ENCODE data around the gene PBX3. TPM values are rescaled to one million over a fixed set of nuclear protein-coding genes. Genes with fewer than 3 reads are reported as not detected.

Gene PBX3
- total RNA-seq, 4 donors from 2014 or later: 5.1 to 360 (median 44.1) TPM

DNA sequence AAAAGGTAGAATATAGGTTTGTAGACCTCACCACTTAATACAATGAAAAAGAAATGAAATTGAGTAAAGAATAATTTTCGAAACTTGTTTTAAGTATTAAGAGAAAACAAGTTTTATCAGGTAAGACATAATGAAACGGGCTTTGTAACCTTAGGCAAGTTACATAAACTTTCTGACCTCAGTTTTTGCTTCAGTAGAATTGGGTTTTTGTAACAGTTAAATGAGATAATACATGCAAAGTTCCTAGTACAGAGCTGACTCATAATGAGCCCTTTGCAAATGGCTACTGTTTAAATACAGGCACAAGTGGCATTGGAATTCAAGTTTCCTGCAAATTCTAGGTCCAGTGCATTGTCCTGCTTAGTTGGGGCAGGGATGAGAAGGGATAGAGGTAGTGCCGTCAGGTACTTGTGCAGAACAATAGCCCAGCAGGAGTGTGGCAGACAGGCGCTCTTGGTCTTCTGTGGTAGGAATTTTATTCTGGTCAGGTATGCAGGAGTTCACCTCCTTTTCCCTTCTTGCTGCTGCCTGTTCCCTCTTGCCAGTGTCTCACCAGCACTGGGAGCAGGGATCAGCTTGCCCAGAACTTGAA lies 203.8 kb downstream of the PBX3 start:
- no peak for DNase-seq
- TF ChIP-seq, protein P1, sequence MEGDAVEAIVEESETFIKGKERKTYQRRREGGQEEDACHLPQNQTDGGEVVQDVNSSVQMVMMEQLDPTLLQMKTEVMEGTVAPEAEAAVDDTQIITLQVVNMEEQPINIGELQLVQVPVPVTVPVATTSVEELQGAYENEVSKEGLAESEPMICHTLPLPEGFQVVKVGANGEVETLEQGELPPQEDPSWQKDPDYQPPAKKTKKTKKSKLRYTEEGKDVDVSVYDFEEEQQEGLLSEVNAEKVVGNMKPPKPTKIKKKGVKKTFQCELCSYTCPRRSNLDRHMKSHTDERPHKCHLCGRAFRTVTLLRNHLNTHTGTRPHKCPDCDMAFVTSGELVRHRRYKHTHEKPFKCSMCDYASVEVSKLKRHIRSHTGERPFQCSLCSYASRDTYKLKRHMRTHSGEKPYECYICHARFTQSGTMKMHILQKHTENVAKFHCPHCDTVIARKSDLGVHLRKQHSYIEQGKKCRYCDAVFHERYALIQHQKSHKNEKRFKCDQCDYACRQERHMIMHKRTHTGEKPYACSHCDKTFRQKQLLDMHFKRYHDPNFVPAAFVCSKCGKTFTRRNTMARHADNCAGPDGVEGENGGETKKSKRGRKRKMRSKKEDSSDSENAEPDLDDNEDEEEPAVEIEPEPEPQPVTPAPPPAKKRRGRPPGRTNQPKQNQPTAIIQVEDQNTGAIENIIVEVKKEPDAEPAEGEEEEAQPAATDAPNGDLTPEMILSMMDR (IDR thresholded peaks at IDR 0.05): no peak
- no peak for TF ChIP-seq POLR2A (IDR thresholded peaks at IDR 0.05)
- H3K4me3 ChIP-seq: no peak overlapping the region
- intact Hi-C loops (cut with DNase I; ENCODE audit: low total_unique reads): no loop called here
- H3K27ac ChIP-seq: no peak overlapping the region
- peaks cover 0 to 1% of the 10 kb centered on the region in 2 donors for H3K9me3 ChIP-seq
- no peaks in the 10 kb centered on the region for H3K4me1 ChIP-seq
- no peaks in the 10 kb centered on the region for H3K27me3 ChIP-seq
- no peaks in the 10 kb centered on the region for H3K36me3 ChIP-seq

DNA sequence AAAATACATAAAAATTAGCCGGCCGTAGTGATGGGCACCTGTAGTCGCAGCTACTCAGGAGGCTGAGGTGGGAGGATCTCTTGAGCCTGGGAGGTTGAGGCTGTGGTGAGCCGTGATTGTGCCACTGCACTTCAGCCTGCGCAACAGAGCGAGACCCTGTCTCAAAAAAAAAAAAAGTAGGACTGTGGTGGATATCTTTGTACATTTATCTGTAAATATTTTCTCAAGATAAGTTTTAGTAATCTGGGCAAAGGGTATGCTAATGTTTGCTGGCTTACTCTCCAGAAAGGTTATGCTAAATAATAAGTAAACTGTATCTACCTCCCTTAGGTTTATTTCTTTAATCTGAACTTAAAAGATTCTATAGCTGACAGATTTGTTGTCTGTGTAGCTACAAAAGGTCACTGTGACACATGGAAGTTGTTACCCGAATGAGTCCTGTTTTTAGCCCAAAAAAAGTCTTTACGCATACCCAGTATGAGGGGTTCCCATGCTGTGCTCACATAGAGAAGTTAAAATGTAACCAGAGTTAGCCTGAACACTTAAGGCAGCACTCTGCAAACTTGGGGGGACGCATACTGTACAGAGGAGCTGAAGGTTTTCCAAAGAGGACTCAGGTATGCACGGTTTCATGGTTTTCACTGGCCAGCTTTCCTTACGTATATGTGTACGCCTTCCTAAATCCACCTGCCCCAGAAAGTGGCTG lies 206.3 kb downstream of the PBX3 start:
- DNase-seq: no peak
- Histone ChIP-seq H3K27ac (no peak overlapping the region), H3K4me3 (no peak overlapping the region), H3K27me3 (no peaks in the 10 kb centered on the region), H3K4me1 (no peaks in the 10 kb centered on the region), H3K36me3 (no peaks in the 10 kb centered on the region), H3K9me3 (no peaks in the 10 kb centered on the region)
- no peak for TF ChIP-seq POLR2A (IDR thresholded peaks at IDR 0.05)
- TF ChIP-seq, protein P1 (IDR thresholded peaks at IDR 0.05): no peak
- intact Hi-C loops (cut with DNase I; ENCODE audit: low total_unique reads): no loop called here

DNA sequence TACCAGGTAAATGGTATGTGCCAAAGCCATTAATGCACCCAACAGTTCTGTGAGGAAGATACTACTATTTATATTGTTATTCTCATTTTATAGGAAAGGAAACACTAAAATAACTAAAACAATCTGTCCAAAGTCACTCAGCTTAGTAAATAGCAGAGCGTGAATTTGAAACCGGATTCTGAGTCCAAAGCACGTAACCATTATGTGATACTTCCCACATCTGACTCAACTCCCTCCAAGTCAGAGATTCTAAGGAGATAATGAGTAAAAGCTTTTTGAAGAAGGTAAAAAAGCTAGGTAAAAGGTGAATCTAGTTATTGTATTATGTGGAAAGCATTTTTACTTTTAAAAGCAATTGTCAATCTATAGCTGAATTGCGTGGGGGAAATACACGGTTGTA lies 208.9 kb downstream of the PBX3 start:
- no peak overlapping the region for H3K27ac ChIP-seq
- H3K9me3 ChIP-seq: no peaks in the 10 kb centered on the region
- H3K27me3 ChIP-seq: no peaks in the 10 kb centered on the region
- no peaks in the 10 kb centered on the region for H3K36me3 ChIP-seq
- TF ChIP-seq, protein P1 (IDR thresholded peaks at IDR 0.05): no peak
- no peak for TF ChIP-seq POLR2A (IDR thresholded peaks at IDR 0.05)
- DNase-seq: no peak
- intact Hi-C loops (cut with DNase I; ENCODE audit: low total_unique reads): no loop called here
- no peaks in the 10 kb centered on the region for H3K4me1 ChIP-seq
- H3K4me3 ChIP-seq: no peak overlapping the region

DNA sequence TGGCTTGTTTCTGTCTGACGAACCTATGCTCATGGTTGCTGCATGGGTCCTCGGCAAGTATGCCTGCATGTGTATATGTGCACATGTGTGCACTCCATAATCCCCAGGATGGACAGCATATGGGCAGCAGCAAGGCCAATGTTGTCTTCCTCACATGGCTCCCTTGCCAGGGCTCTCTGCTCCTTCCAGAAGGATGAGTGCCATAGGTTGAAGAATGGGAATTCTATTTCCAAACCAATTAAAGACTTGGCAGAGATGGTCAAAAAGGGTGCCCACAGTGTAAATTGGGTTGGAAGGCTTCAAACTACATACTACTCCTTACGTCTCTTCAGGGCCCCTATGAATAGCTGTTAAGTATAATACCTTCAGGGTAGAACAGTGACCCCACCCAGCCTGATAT lies 212.1 kb downstream of the PBX3 start:
- no peaks in the 10 kb centered on the region for H3K36me3 ChIP-seq
- no peak overlapping the region for H3K4me3 ChIP-seq
- intact Hi-C loops (cut with DNase I; ENCODE audit: low total_unique reads): no loop called here
- H3K27me3 ChIP-seq: no peaks in the 10 kb centered on the region
- no peak overlapping the region for H3K27ac ChIP-seq
- no peak for TF ChIP-seq POLR2A (IDR thresholded peaks at IDR 0.05)
- TF ChIP-seq, protein P1 (IDR thresholded peaks at IDR 0.05): no peak
- H3K4me1 ChIP-seq: no peaks in the 10 kb centered on the region
- no peaks in the 10 kb centered on the region for H3K9me3 ChIP-seq
- no peak for DNase-seq

DNA sequence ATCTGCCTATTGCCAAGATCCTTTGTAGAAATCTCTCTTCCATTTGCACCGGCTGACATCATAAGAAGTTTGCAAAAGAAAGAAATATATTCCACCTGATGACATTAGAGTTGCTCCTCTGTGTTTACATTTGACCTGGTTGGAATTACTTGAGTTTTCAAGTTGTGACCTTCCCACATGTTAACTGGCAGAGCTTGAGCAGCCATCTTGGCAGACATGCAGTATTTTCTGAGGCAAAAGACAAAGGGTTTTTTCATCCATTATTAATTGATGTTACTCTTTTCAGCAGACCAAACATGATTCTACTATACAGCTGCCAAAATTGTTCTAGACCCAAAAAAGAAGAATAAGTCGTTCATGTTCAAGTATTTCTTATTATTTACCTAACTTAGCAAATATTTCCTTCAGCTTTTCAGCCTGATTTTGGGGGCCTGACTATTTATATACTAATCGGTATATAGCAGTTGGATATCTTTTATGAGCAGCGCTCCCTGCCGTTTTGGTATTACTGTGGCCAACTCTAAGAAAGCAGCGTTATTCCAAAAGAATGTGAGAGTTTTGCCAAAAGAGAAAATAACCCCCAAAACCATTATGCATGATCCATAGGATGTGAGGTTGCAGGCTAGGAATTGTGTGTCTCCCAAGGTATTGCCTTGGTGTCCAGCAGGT lies 212.9 kb downstream of the PBX3 start:
- DNase-seq: no peak
- H3K27ac ChIP-seq: no peak overlapping the region
- intact Hi-C loops (cut with DNase I; ENCODE audit: low total_unique reads): no loop called here
- H3K4me1 ChIP-seq: no peaks in the 10 kb centered on the region
- H3K27me3 ChIP-seq: no peaks in the 10 kb centered on the region
- no peaks in the 10 kb centered on the region for H3K9me3 ChIP-seq
- TF ChIP-seq POLR2A (IDR thresholded peaks at IDR 0.05): no peak
- TF ChIP-seq, protein P1 (IDR thresholded peaks at IDR 0.05): no peak
- no peaks in the 10 kb centered on the region for H3K36me3 ChIP-seq
- H3K4me3 ChIP-seq: no peak overlapping the region
